ENCODE results near the gene AUNIP.

The AUNIP gene

DNA sequence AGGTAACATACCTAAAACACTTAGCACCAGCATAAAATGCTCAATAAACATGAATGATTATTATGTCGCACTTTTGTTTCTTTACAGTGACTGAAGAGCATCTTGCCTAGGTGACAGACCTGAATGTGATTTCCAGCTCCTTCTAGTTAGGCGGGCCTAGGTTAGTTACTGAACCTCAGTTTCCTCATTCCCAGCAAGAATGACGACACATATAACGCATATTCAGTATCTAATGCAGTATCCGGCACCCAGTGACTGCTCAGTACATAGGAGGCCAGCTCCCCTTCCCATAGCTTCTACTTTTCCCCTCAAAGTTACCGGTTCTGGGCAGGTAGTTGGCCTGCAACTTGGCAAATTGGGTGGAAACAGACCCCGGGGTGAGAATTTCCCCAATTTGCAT, 763 bp downstream of the AUNIP start:
- DNase-seq (ENCODE audit: low read depth): no peak
- peak overlapping the region; percentile 56 for H3K4me3 ChIP-seq (replicated peaks; ENCODE audit: low read depth, low read length)
- TF ChIP-seq, protein P1, sequence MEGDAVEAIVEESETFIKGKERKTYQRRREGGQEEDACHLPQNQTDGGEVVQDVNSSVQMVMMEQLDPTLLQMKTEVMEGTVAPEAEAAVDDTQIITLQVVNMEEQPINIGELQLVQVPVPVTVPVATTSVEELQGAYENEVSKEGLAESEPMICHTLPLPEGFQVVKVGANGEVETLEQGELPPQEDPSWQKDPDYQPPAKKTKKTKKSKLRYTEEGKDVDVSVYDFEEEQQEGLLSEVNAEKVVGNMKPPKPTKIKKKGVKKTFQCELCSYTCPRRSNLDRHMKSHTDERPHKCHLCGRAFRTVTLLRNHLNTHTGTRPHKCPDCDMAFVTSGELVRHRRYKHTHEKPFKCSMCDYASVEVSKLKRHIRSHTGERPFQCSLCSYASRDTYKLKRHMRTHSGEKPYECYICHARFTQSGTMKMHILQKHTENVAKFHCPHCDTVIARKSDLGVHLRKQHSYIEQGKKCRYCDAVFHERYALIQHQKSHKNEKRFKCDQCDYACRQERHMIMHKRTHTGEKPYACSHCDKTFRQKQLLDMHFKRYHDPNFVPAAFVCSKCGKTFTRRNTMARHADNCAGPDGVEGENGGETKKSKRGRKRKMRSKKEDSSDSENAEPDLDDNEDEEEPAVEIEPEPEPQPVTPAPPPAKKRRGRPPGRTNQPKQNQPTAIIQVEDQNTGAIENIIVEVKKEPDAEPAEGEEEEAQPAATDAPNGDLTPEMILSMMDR (IDR thresholded peaks at IDR 0.05; ENCODE audit: low read length, missing control alignments): no peak

DNA sequence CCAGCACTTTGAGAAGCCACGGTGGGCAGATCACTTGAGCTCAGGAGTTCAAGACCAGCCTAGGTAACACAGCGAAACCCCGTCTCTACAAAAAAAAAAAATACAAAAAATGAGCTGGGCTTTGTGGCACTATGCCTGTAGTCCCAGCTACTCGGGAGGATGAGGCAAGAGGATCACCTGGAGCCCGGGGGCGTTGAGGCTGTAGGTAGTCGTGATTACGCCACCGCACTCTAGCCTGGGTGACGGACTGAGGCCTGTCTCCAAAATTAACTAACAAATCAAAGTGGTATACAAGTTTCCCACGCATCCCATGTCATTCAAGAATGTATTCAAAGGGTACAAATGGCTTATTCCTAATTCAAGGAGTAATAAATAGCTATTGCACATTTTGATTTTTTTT, 2.4 kb downstream of the AUNIP start:
- no peak for DNase-seq (ENCODE audit: low read depth)
- H3K4me3 ChIP-seq (replicated peaks; ENCODE audit: low read depth, low read length): no peak overlapping the region
- TF ChIP-seq, protein P1 (IDR thresholded peaks at IDR 0.05; ENCODE audit: low read length, missing control alignments): no peak

DNA sequence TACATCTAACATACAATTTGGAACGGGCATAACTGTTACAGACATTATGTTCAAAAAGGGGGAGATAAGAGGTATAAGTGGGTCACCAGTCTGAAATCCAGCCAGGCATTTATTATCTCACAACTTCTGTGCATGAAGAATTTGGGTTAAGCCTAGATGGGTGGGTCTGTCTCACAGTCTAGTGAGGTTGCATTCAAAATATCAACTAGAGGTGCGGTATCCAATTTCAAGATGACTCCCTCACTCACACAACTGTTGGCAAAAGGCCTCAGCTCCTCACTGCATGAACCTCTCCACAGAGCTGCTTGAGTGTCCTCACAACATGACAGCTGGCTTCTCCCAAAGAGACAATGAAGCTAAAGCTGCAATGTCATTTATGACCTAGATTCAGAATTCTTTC, 4.7 kb downstream of the AUNIP start:
- no peak overlapping the region for H3K4me3 ChIP-seq (replicated peaks; ENCODE audit: low read depth, low read length)
- TF ChIP-seq, protein P1 (IDR thresholded peaks at IDR 0.05; ENCODE audit: low read length, missing control alignments): no peak
- no peak for DNase-seq (ENCODE audit: low read depth)

DNA sequence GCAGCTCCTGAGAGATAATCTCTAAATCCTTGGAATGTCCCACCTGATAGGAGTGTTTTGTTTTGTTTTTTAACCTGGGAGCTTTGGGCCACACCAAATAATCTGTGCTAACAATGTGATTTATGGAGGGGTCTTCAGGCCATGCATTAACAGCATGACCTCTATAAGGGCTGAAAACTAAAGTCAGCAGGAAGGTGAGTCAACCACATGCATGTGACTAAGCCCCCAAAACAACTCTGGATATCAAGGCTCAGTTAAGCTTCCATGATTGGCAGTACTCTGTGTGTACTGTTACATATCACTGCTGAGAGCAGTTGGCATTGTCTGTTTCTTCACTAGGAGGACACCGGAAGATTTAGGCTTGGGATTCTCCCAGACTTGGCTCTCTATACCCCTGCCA, 10.7 kb downstream of the AUNIP start:
- no peak for DNase-seq (ENCODE audit: low read depth)
- TF ChIP-seq, protein P1 (IDR thresholded peaks at IDR 0.05; ENCODE audit: low read length, missing control alignments): no peak

DNA sequence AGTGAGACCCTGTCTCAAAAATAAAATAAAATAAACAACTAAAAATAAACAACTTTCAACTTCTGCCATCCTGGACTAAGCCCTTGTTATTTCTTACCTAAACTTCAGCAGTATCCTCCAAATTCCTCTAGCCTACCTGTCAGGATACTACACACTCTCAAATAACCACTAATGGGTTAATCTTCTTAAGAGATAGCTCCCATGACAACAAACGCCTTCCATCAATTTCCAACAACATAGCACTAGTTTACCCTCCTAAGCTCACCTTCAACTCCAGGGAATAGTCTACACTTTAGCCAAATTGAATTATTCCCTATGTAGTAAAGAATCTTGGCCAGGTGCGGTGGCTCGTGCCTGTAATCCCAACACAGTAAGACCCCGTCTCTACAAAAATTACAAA, 11.3 kb downstream of the AUNIP start:
- TF ChIP-seq, protein P1 (IDR thresholded peaks at IDR 0.05; ENCODE audit: low read length, missing control alignments): no peak

More for the DNA sequence above, 10.7 kb downstream of the AUNIP start:
- no peak overlapping the region for H3K4me3 ChIP-seq (replicated peaks; ENCODE audit: low read depth, low read length)

DNA sequence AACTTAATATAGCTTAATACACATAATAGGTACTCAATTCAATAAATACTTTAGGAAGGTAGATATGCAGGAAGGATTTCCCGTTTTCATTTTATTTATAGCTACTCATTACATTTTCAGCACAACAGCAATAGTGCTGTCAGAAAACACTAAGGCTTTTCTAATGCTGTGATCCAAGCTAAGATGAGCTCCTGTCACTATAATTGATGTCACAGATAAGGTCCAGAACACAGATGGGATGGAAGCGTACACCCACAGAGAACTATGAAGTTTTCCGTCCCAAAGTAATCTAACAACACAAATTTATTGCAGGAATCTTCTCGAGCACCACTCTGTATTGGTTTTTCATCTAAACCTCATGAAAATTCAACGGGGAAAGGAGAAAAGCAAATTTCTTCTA, 13.6 kb downstream of the AUNIP start:
- H3K4me3 ChIP-seq (replicated peaks; ENCODE audit: low read depth, low read length): no peak overlapping the region
- no peak for DNase-seq (ENCODE audit: low read depth)
- TF ChIP-seq, protein P1 (IDR thresholded peaks at IDR 0.05; ENCODE audit: low read length, missing control alignments): no peak

More for the DNA sequence above, 11.3 kb downstream of the AUNIP start:
- no peak for DNase-seq (ENCODE audit: low read depth)
- no peak overlapping the region for H3K4me3 ChIP-seq (replicated peaks; ENCODE audit: low read depth, low read length)

DNA sequence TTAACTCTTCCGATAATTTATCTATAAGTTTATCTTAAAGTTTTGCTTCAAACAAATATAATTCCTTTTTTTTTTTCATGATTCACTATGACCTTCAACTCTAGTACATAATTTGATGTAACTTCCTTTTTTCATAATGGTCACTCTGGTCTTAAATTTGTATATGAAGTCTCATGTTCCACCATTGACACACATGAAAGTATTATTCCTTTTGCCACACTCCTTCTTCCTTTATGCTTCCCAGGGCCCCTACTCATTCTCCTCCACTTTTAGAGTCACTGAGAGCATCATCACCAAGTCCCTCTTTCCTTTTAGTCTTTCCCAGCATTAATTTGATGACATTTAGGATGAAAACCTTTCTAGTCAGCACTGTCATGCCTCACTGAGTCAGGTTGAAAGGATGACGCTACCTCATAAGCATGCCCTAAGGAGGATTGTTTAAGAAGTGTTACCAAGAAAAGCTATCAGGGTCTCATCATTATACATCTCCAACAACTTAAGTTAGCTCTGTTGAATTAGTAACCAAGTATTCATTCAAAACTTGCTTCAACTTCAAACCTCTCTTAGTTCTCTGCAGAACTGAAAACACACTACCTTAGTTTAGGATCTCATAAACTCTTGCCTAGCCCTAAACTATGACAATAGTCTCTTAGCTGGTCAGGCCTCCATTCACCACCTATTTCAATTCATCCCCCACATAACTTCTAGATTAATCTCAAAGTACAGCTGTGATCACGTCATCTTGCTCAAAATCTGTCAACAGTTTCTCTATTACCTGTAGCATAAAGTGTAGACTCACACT, 14.5 kb downstream of the AUNIP start:
- H3K4me3 ChIP-seq (replicated peaks; ENCODE audit: low read depth, low read length): no peak overlapping the region
- TF ChIP-seq, protein P1 (IDR thresholded peaks at IDR 0.05; ENCODE audit: low read length, missing control alignments): no peak
- DNase-seq (ENCODE audit: low read depth): no peak

All from fibroblast of pulmonary artery (primary cell).